Measurements from ENCODE around the gene KLHDC4. TPM values are rescaled to one million over a fixed set of nuclear protein-coding genes. Genes with fewer than 3 reads are reported as not detected.

KLHDC4 gene
- total and polyA plus RNA-seq, 2 experiments from 2014 or later: 23.0 to 41.1 TPM

DNA sequence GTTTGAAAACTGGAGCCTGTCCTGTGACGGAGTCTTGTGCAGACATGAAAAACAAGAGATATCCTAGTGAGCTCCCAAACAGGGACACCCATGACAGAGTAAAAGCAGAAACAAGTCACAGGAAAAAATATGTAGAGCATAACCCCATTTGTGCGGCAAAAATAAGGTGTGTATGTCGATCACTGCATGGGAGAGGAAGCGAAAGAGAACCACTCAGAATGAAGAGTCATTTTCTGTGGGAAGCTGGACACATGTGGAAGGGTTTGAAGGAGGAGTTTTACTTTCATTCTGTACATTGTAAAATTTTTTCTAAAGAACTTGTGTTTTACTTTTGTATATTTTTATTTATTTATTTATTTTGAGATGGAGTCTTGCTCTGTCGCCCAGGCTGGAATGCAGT lies 91.4 kb downstream of the KLHDC4 start (continued):
- TF ChIP-seq, protein P1, sequence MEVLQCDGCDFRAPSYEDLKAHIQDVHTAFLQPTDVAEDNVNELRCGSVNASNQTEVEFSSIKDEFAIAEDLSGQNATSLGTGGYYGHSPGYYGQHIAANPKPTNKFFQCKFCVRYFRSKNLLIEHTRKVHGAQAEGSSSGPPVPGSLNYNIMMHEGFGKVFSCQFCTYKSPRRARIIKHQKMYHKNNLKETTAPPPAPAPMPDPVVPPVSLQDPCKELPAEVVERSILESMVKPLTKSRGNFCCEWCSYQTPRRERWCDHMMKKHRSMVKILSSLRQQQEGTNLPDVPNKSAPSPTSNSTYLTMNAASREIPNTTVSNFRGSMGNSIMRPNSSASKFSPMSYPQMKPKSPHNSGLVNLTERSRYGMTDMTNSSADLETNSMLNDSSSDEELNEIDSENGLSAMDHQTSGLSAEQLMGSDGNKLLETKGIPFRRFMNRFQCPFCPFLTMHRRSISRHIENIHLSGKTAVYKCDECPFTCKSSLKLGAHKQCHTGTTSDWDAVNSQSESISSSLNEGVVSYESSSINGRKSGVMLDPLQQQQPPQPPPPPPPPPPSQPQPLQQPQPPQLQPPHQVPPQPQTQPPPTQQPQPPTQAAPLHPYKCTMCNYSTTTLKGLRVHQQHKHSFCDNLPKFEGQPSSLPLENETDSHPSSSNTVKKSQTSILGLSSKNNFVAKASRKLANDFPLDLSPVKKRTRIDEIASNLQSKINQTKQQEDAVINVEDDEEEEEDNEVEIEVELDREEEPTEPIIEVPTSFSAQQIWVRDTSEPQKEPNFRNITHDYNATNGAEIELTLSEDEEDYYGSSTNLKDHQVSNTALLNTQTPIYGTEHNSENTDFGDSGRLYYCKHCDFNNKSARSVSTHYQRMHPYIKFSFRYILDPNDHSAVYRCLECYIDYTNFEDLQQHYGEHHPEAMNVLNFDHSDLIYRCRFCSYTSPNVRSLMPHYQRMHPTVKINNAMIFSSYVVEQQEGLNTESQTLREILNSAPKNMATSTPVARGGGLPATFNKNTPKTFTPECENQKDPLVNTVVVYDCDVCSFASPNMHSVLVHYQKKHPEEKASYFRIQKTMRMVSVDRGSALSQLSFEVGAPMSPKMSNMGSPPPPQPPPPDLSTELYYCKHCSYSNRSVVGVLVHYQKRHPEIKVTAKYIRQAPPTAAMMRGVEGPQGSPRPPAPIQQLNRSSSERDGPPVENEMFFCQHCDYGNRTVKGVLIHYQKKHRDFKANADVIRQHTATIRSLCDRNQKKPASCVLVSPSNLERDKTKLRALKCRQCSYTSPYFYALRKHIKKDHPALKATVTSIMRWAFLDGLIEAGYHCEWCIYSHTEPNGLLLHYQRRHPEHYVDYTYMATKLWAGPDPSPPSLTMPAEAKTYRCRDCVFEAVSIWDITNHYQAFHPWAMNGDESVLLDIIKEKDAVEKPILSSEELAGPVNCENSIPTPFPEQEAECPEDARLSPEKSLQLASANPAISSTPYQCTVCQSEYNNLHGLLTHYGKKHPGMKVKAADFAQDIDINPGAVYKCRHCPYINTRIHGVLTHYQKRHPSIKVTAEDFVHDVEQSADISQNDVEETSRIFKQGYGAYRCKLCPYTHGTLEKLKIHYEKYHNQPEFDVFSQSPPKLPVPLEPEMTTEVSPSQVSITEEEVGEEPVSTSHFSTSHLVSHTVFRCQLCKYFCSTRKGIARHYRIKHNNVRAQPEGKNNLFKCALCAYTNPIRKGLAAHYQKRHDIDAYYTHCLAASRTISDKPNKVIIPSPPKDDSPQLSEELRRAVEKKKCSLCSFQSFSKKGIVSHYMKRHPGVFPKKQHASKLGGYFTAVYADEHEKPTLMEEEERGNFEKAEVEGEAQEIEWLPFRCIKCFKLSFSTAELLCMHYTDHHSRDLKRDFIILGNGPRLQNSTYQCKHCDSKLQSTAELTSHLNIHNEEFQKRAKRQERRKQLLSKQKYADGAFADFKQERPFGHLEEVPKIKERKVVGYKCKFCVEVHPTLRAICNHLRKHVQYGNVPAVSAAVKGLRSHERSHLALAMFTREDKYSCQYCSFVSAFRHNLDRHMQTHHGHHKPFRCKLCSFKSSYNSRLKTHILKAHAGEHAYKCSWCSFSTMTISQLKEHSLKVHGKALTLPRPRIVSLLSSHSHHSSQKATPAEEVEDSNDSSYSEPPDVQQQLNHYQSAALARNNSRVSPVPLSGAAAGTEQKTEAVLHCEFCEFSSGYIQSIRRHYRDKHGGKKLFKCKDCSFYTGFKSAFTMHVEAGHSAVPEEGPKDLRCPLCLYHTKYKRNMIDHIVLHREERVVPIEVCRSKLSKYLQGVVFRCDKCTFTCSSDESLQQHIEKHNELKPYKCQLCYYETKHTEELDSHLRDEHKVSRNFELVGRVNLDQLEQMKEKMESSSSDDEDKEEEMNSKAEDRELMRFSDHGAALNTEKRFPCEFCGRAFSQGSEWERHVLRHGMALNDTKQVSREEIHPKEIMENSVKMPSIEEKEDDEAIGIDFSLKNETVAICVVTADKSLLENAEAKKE (CRISPR knock-in tag; IDR thresholded peaks at IDR 0.05): no peak
- TF ChIP-seq CREB1 (CRISPR knock-in tag; IDR thresholded peaks at IDR 0.05; ENCODE audit: low read depth): no peak

DNA sequence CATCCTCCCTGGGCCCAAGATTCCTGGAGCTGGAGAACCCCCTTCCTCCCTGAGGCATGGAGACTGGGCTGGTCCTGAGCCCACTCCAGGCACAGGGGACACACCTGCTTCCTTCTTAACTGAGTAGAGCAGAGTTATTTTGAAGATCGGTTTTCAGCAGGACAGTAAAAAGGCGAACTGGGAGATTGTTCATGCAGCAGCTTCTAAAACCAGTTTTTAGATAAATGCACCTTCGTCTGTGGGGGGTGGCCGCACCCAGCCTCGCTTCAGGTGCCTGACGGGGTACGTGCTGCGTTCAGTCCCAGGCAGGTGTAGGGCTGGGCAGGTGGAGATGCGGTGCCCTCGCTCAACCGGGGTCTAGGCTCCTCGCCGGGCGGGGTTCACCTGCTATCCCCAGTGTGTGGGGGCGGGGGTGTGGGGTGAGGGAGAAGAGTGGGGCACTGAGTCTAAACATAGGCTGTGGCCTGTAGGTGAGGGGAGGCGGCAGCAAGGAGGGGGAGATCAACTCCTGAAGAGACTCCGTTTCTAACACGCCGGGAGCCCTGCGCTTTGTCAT lies 94.0 kb downstream of the KLHDC4 start:
- no peak overlapping the region for H3K27ac Mint-ChIP-seq
- no peak overlapping the region for H3K27ac ChIP-seq (ENCODE audit: low read depth)
- peaks cover 8% of the 10 kb centered on the region for H3K4me1 Mint-ChIP-seq
- H3K79me2 ChIP-seq (replicated peaks; ENCODE audit: insufficient read depth): no peaks in the 10 kb centered on the region
- H3F3A ChIP-seq (replicated peaks; ENCODE audit: low read depth): no peaks in the 10 kb centered on the region
- no peaks in the 10 kb centered on the region for H3K9me2 ChIP-seq (ENCODE audit: insufficient read depth)
- H4K20me1 ChIP-seq (replicated peaks; ENCODE audit: insufficient read depth): no peaks in the 10 kb centered on the region; the same call in 1 of the 2 replicates
- no peak overlapping the region for H3K4me3 Mint-ChIP-seq
- no peaks in the 10 kb centered on the region for H3K36me3 ChIP-seq (ENCODE audit: insufficient read depth)
- no peaks in the 10 kb centered on the region for H3K27me3 ChIP-seq (ENCODE audit: insufficient read depth)
- peaks cover 10% of the 10 kb centered on the region for H3K27me3 Mint-ChIP-seq (ENCODE audit: insufficient read depth, low read depth, poor library complexity)
- H3K36me3 Mint-ChIP-seq (ENCODE audit: low read depth): no peaks in the 10 kb centered on the region
- H3K4me3 ChIP-seq: no peak overlapping the region
- ATAC-seq (no peak), DNase-seq (ENCODE audit: low spot score) (no peak)
- H3K9me3 Mint-ChIP-seq: no peaks in the 10 kb centered on the region
- no peaks in the 10 kb centered on the region for H3K4me1 ChIP-seq (ENCODE audit: insufficient read depth)
- no peak overlapping the region for H2AFZ ChIP-seq
- H3K4me2 ChIP-seq: no peak overlapping the region
- TF ChIP-seq STAT1 (IDR thresholded peaks at IDR 0.05; ENCODE audit: unreplicated experiment) (no peak), NANOG (IDR thresholded peaks at IDR 0.05; ENCODE audit: borderline replicate concordance) (no peak), POLR2AphosphoS5 (IDR thresholded peaks at IDR 0.05; ENCODE audit: low read depth) (no peak), EZH2phosphoT487 (IDR thresholded peaks at IDR 0.05; ENCODE audit: unreplicated experiment) (no peak), ZNF331 (CRISPR knock-in tag; IDR thresholded peaks at IDR 0.05; ENCODE audit: low read depth) (no peak), EZH2 (IDR thresholded peaks at IDR 0.05; ENCODE audit: low read depth, unreplicated experiment) (no peak), ZNF114 (CRISPR knock-in tag; IDR thresholded peaks at IDR 0.05) (no peak), CREB1 (CRISPR knock-in tag; IDR thresholded peaks at IDR 0.05; ENCODE audit: low read depth) (no peak), JUNB (IDR thresholded peaks at IDR 0.05; ENCODE audit: unreplicated experiment) (no peak)
- TF ChIP-seq, protein P2, sequence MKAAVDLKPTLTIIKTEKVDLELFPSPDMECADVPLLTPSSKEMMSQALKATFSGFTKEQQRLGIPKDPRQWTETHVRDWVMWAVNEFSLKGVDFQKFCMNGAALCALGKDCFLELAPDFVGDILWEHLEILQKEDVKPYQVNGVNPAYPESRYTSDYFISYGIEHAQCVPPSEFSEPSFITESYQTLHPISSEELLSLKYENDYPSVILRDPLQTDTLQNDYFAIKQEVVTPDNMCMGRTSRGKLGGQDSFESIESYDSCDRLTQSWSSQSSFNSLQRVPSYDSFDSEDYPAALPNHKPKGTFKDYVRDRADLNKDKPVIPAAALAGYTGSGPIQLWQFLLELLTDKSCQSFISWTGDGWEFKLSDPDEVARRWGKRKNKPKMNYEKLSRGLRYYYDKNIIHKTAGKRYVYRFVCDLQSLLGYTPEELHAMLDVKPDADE (IDR thresholded peaks at IDR 0.05): no peak
- TF ChIP-seq, protein P3, sequence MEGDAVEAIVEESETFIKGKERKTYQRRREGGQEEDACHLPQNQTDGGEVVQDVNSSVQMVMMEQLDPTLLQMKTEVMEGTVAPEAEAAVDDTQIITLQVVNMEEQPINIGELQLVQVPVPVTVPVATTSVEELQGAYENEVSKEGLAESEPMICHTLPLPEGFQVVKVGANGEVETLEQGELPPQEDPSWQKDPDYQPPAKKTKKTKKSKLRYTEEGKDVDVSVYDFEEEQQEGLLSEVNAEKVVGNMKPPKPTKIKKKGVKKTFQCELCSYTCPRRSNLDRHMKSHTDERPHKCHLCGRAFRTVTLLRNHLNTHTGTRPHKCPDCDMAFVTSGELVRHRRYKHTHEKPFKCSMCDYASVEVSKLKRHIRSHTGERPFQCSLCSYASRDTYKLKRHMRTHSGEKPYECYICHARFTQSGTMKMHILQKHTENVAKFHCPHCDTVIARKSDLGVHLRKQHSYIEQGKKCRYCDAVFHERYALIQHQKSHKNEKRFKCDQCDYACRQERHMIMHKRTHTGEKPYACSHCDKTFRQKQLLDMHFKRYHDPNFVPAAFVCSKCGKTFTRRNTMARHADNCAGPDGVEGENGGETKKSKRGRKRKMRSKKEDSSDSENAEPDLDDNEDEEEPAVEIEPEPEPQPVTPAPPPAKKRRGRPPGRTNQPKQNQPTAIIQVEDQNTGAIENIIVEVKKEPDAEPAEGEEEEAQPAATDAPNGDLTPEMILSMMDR (conservative IDR thresholded peaks at IDR 0.05; ENCODE audit: low read depth in 2 of 2): no peak
- TF ChIP-seq, protein P4, sequence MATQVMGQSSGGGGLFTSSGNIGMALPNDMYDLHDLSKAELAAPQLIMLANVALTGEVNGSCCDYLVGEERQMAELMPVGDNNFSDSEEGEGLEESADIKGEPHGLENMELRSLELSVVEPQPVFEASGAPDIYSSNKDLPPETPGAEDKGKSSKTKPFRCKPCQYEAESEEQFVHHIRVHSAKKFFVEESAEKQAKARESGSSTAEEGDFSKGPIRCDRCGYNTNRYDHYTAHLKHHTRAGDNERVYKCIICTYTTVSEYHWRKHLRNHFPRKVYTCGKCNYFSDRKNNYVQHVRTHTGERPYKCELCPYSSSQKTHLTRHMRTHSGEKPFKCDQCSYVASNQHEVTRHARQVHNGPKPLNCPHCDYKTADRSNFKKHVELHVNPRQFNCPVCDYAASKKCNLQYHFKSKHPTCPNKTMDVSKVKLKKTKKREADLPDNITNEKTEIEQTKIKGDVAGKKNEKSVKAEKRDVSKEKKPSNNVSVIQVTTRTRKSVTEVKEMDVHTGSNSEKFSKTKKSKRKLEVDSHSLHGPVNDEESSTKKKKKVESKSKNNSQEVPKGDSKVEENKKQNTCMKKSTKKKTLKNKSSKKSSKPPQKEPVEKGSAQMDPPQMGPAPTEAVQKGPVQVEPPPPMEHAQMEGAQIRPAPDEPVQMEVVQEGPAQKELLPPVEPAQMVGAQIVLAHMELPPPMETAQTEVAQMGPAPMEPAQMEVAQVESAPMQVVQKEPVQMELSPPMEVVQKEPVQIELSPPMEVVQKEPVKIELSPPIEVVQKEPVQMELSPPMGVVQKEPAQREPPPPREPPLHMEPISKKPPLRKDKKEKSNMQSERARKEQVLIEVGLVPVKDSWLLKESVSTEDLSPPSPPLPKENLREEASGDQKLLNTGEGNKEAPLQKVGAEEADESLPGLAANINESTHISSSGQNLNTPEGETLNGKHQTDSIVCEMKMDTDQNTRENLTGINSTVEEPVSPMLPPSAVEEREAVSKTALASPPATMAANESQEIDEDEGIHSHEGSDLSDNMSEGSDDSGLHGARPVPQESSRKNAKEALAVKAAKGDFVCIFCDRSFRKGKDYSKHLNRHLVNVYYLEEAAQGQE (IDR thresholded peaks at IDR 0.05; ENCODE audit: unreplicated experiment): no peak

Data from GM23338 (cell line).